Central memory CD8-positive, alpha-beta T cell (primary cell): ENCODE measurements around the gene C4A.
"Not testable (repeated sequence)": the region's sequence is repeated elsewhere in the genome, so short reads cannot be mapped to it uniquely, and the experiment has no call there.

Experiments
- ATAC-seq: fragments of 150-1000 bp; cut with Tn5 transposase; replicated peaks from 2 replicates; pipeline ENCODE4 v1.10.0; 2022; ENCODE audit warnings: mild to moderate bottlenecking, moderate FRiP score, moderate number of reproducible peaks; ENCODE audit not compliant: poor library complexity, severe bottlenecking; ENCODE audit errors: extremely low read depth
- DNase-seq, 2 donors: peaks; one replicate each; pipeline ENCODE4 v3.0.0; 2021; ENCODE audit warnings: low spot score in 2 of 2
- H3K27ac Mint-ChIP-seq: one replicate; pipeline ENCODE4 v1.8.0; 2022; ENCODE audit warnings: low read depth, mild to moderate bottlenecking, moderate library complexity, mixed read lengths
- H3K27me3 Mint-ChIP-seq: one replicate; pipeline ENCODE4 v1.8.0; 2022; ENCODE audit warnings: mixed read lengths
- H3K36me3 Mint-ChIP-seq: one replicate; pipeline ENCODE4 v1.8.0; 2022; ENCODE audit warnings: mild to moderate bottlenecking, moderate library complexity, mixed read lengths; ENCODE audit not compliant: insufficient read depth
- H3K4me1 Mint-ChIP-seq: one replicate; pipeline ENCODE4 v1.8.0; 2022; ENCODE audit warnings: mixed read lengths
- H3K4me3 Mint-ChIP-seq: one replicate; pipeline ENCODE4 v1.8.0; 2022; ENCODE audit warnings: mild to moderate bottlenecking, moderate library complexity, mixed read lengths
- H3K9me3 Mint-ChIP-seq: one replicate; pipeline ENCODE4 v1.8.0; 2022; ENCODE audit warnings: mixed read lengths

C4A gene

GRCh38 chr6:31981744-31982143, at the start of gene C4A:
C4A (plus strand) TSS chr6:31982057; CDS start chr6:31982108, 51 bp downstream.
- H3K36me3 Mint-ChIP-seq, H3K4me1 Mint-ChIP-seq, DNase-seq, H3K27ac Mint-ChIP-seq, H3K4me3 Mint-ChIP-seq, H3K9me3 Mint-ChIP-seq, H3K27me3 Mint-ChIP-seq, ATAC-seq: not testable (repeated sequence)

- H3K27ac Mint-ChIP-seq, ATAC-seq, H3K4me1 Mint-ChIP-seq, H3K36me3 Mint-ChIP-seq, DNase-seq, H3K4me3 Mint-ChIP-seq, H3K9me3 Mint-ChIP-seq: not testable (repeated sequence)
- H3K27me3 Mint-ChIP-seq: peaks cover 15% of the 10 kb centered on the region
Measured at GRCh38 chr6:31932137-31932536, 49.7 kb upstream of the C4A start.

- H3K27me3 Mint-ChIP-seq: peaks cover 15% of the 10 kb centered on the region
- H3K4me1 Mint-ChIP-seq: no peaks in the 10 kb centered on the region
- no peaks in the 10 kb centered on the region for H3K36me3 Mint-ChIP-seq
- H3K9me3 Mint-ChIP-seq: no peaks in the 10 kb centered on the region
- H3K4me3 Mint-ChIP-seq: no peak overlapping the region
- ATAC-seq (no peak), DNase-seq (no peak)
- H3K27ac Mint-ChIP-seq: no peak overlapping the region
Measured at GRCh38 chr6:31933537-31933936, 48.3 kb upstream of the C4A start.

GRCh38 chr6:31935021-31935420, 46.8 kb upstream of the C4A start:
- Mint-ChIP-seq H3K4me3 (no peak overlapping the region), H3K27ac (no peak overlapping the region), H3K4me1 (no peaks in the 10 kb centered on the region), H3K27me3 (peaks cover 15% of the 10 kb centered on the region), H3K36me3 (no peaks in the 10 kb centered on the region), H3K9me3 (no peaks in the 10 kb centered on the region)
- ATAC-seq (no peak), DNase-seq (no peak)

- H3K27me3 Mint-ChIP-seq: peaks cover 22% of the 10 kb centered on the region
- no peaks in the 10 kb centered on the region for H3K9me3 Mint-ChIP-seq
- no peaks in the 10 kb centered on the region for H3K4me1 Mint-ChIP-seq
- H3K27ac Mint-ChIP-seq: no peak overlapping the region
- DNase-seq (no peak), ATAC-seq (no peak)
- no peak overlapping the region for H3K4me3 Mint-ChIP-seq
- no peaks in the 10 kb centered on the region for H3K36me3 Mint-ChIP-seq
Measured at GRCh38 chr6:31935823-31936222, 46.0 kb upstream of the C4A start.

GRCh38 chr6:31940256-31940664, 41.6 kb upstream of the C4A start:
- Mint-ChIP-seq H3K27ac (no peak overlapping the region), H3K27me3 (peaks cover 46% of the 10 kb centered on the region), H3K9me3 (no peaks in the 10 kb centered on the region), H3K4me3 (no peak overlapping the region), H3K36me3 (peaks cover 2% of the 10 kb centered on the region), H3K4me1 (no peaks in the 10 kb centered on the region)
- DNase-seq: no peak
- ATAC-seq: no peak

GRCh38 chr6:31943742-31944141, 38.1 kb upstream of the C4A start:
- Mint-ChIP-seq H3K9me3 (no peaks in the 10 kb centered on the region), H3K4me1 (no peaks in the 10 kb centered on the region), H3K36me3 (peaks cover 2% of the 10 kb centered on the region), H3K4me3 (no peak overlapping the region), H3K27ac (no peak overlapping the region), H3K27me3 (peaks cover 53% of the 10 kb centered on the region)
- no peak for DNase-seq
- no peak for ATAC-seq

- Mint-ChIP-seq H3K4me3 (no peak overlapping the region), H3K4me1 (no peaks in the 10 kb centered on the region), H3K27me3 (peaks cover 53% of the 10 kb centered on the region), H3K36me3 (peaks cover 8% of the 10 kb centered on the region), H3K9me3 (no peaks in the 10 kb centered on the region), H3K27ac (no peak overlapping the region)
- DNase-seq (no peak), ATAC-seq (no peak)
Measured at GRCh38 chr6:31945154-31945506, 36.7 kb upstream of the C4A start.

GRCh38 chr6:31945507-31946369, 36.1 kb upstream of the C4A start, which contains the start of gene CFB:
CFB (plus strand) TSS chr6:31946095; CDS start chr6:31946222, 127 bp downstream.
- Mint-ChIP-seq H3K4me3 (no peak within 1 kb of the TSS), H3K27me3 (peaks cover 46% of the 10 kb centered on the region), H3K27ac (peak within 1 kb of the TSS; percentile 49), H3K36me3 (peaks cover 10% of the 10 kb centered on the region), H3K4me1 (no peaks in the 10 kb centered on the region), H3K9me3 (no peaks in the 10 kb centered on the region)
- ATAC-seq (no peak), DNase-seq (no peak)

- H3K27ac Mint-ChIP-seq: peak overlapping the region; percentile 49
Measured at GRCh38 chr6:31946370-31946885, 35.4 kb upstream of the C4A start.

GRCh38 chr6:31947070-31947675, 34.7 kb upstream of the C4A start:
- peak overlapping the region; percentile 50 for H3K27ac Mint-ChIP-seq
- no peak overlapping the region for H3K4me3 Mint-ChIP-seq
- H3K27me3 Mint-ChIP-seq: peaks cover 35% of the 10 kb centered on the region
- DNase-seq (no peak), ATAC-seq (no peak)
- H3K9me3 Mint-ChIP-seq: no peaks in the 10 kb centered on the region
- no peaks in the 10 kb centered on the region for H3K4me1 Mint-ChIP-seq
- H3K36me3 Mint-ChIP-seq: peaks cover 11% of the 10 kb centered on the region

More at GRCh38 chr6:31946370-31946885, 35.4 kb upstream of the C4A start:
- H3K27me3 Mint-ChIP-seq: peaks cover 41% of the 10 kb centered on the region
- peaks cover 11% of the 10 kb centered on the region for H3K36me3 Mint-ChIP-seq
- H3K4me3 Mint-ChIP-seq: no peak overlapping the region
- ATAC-seq: no peak
- no peaks in the 10 kb centered on the region for H3K9me3 Mint-ChIP-seq
- DNase-seq: no peak
- no peaks in the 10 kb centered on the region for H3K4me1 Mint-ChIP-seq

GRCh38 chr6:31947864-31948263, 34.0 kb upstream of the C4A start:
- no peaks in the 10 kb centered on the region for H3K9me3 Mint-ChIP-seq
- H3K4me3 Mint-ChIP-seq: no peak overlapping the region
- H3K4me1 Mint-ChIP-seq: no peaks in the 10 kb centered on the region
- DNase-seq (no peak), ATAC-seq (no peak)
- peaks cover 13% of the 10 kb centered on the region for H3K36me3 Mint-ChIP-seq
- H3K27me3 Mint-ChIP-seq: peaks cover 28% of the 10 kb centered on the region
- H3K27ac Mint-ChIP-seq: peak overlapping the region; percentile 50

GRCh38 chr6:31948306-31948705, 33.6 kb upstream of the C4A start:
- Mint-ChIP-seq H3K4me1 (no peaks in the 10 kb centered on the region), H3K27ac (no peak overlapping the region), H3K9me3 (no peaks in the 10 kb centered on the region), H3K4me3 (no peak overlapping the region), H3K36me3 (peaks cover 18% of the 10 kb centered on the region), H3K27me3 (peaks cover 25% of the 10 kb centered on the region)
- ATAC-seq (no peak), DNase-seq (no peak)
